GM12875 (cell line): Measurements from ENCODE around the gene KRT15.

Experiments used
- H3K4me3 ChIP-seq: one replicate; pipeline ENCODE4 v1.5.1; 2011; ENCODE audit warnings: low read depth, low read length, control low read depth
- CTCF ChIP-seq: IDR thresholded peaks from 2 replicates; pipeline ENCODE4 v1.5.1; 2011; ENCODE audit warnings: low read depth, mild to moderate bottlenecking, control low read depth, inconsistent platforms, low read length, moderate library complexity, borderline replicate concordance; ENCODE audit not compliant: insufficient read depth

The KRT15 gene

GRCh38 chr17:41480581-41480980 lies 38.1 kb downstream of the KRT15 start:
- H3K4me3 ChIP-seq, result no peak overlapping the region
- TF ChIP-seq CTCF, result no peak

- H3K4me3 ChIP-seq, result no peak overlapping the region
- TF ChIP-seq CTCF, result no peak
Observed at GRCh38 chr17:41480136-41480535, 38.6 kb downstream of the KRT15 start.

- no peak for TF ChIP-seq CTCF
- no peak overlapping the region for H3K4me3 ChIP-seq
Observed at GRCh38 chr17:41478237-41478636, 40.5 kb downstream of the KRT15 start.

- no peak overlapping the region for H3K4me3 ChIP-seq
Observed at GRCh38 chr17:41476866-41477815, 41.5 kb downstream of the KRT15 start.

GRCh38 chr17:41475421-41475820 lies 43.3 kb downstream of the KRT15 start:
- no peak for TF ChIP-seq CTCF
- H3K4me3 ChIP-seq, result no peak overlapping the region

More at GRCh38 chr17:41476866-41477815, 41.5 kb downstream of the KRT15 start:
- TF ChIP-seq CTCF, result no peak

GRCh38 chr17:41474863-41475262 lies 43.8 kb downstream of the KRT15 start:
- H3K4me3 ChIP-seq, result no peak overlapping the region
- no peak for TF ChIP-seq CTCF

- H3K4me3 ChIP-seq, result no peak overlapping the region
- no peak for TF ChIP-seq CTCF
Observed at GRCh38 chr17:41468346-41468745, 50.3 kb downstream of the KRT15 start.
